GM12878 (cell line): ENCODE data around the gene MEIS2.

Experiments
- ATF7 ChIP-seq: fragments of 450-650 bp; IDR thresholded peaks from 2 replicates; pipeline ENCODE4 v1.6.1; 2016; ENCODE audit warnings: low read depth, mild to moderate bottlenecking
- BHLHE40 ChIP-seq, 2 experiments: fragments of 450-650 bp in 1 of 2; IDR thresholded peaks; 2 replicates each; pipeline ENCODE4 v1.6.1; 2011 to 2017; ENCODE audit warnings: low read depth in 2 of 2, borderline replicate concordance in 1 of 2, improper control_type of control experiment in 1 of 2, low read length in 1 of 2, mild to moderate bottlenecking in 1 of 2
- EZH2 ChIP-seq: IDR thresholded peaks from 2 replicates; pipeline ENCODE4 v1.6.1; 2012; ENCODE audit warnings: low read depth, mild to moderate bottlenecking, control low read depth, inconsistent platforms, low read length, borderline replicate concordance; ENCODE audit not compliant: control insufficient read depth
- FOXM1 ChIP-seq: IDR thresholded peaks from 2 replicates; pipeline ENCODE4 v1.6.1; 2012; ENCODE audit warnings: low read depth, mild to moderate bottlenecking, inconsistent platforms, low read length, moderate library complexity
- HCFC1 ChIP-seq: fragments of 150-350 bp; IDR thresholded peaks from 2 replicates; pipeline ENCODE4 v1.6.1; 2014; ENCODE audit warnings: low read length
- JUND ChIP-seq: IDR thresholded peaks from 2 replicates; pipeline ENCODE4 v1.6.1; 2012; ENCODE audit warnings: low read depth, mild to moderate bottlenecking, low read length, improper control_type of control experiment, moderate library complexity
- MXI1 ChIP-seq: fragments of 150-350 bp; IDR thresholded peaks from 2 replicates; pipeline ENCODE4 v1.6.1; 2011; ENCODE audit warnings: low read depth, mild to moderate bottlenecking, inconsistent platforms, low read length, improper control_type of control experiment
- PAX8 ChIP-seq: fragments of 450-650 bp; IDR thresholded peaks from 2 replicates; pipeline ENCODE4 v1.6.1; 2017; ENCODE audit warnings: mild to moderate bottlenecking, moderate library complexity
- POLR2A ChIP-seq: IDR thresholded peaks from 2 replicates; pipeline ENCODE4 v1.6.1; 2011; ENCODE audit warnings: low read depth, mild to moderate bottlenecking, low read length
- RB1 ChIP-seq: fragments of 450-650 bp; formaldehyde crosslinking; IDR thresholded peaks from 2 replicates; pipeline ENCODE4 v1.6.1; 2017; ENCODE audit warnings: mild to moderate bottlenecking, borderline replicate concordance
- RELA ChIP-seq: fragments of 450-650 bp; IDR thresholded peaks from 2 replicates; pipeline ENCODE4 v1.8.0; 2014; ENCODE audit warnings: borderline replicate concordance; ENCODE audit not compliant: partially characterized antibody
- TF ChIP-seq, protein P1 (sequence below): IDR thresholded peaks from 2 replicates; pipeline ENCODE4 v1.6.1; 2012; ENCODE audit warnings: low read depth, low read length, improper control_type of control experiment
- TF ChIP-seq, protein P2 (sequence below), 3 experiments: IDR thresholded peaks in 2 of 3; conservative IDR thresholded peaks in 1 of 3; 2 replicates each; pipeline ENCODE4 v1.5.1; 2011; ENCODE audit warnings: low read depth in 3 of 3, low read length in 3 of 3, mild to moderate bottlenecking in 3 of 3, control low read depth in 2 of 3, moderate library complexity in 2 of 3, inconsistent platforms in 1 of 3, mixed read lengths in 1 of 3; ENCODE audit not compliant: control insufficient read depth in 2 of 3, insufficient read depth in 1 of 3; ENCODE audit errors: extremely low read depth in 1 of 3

DNA sequence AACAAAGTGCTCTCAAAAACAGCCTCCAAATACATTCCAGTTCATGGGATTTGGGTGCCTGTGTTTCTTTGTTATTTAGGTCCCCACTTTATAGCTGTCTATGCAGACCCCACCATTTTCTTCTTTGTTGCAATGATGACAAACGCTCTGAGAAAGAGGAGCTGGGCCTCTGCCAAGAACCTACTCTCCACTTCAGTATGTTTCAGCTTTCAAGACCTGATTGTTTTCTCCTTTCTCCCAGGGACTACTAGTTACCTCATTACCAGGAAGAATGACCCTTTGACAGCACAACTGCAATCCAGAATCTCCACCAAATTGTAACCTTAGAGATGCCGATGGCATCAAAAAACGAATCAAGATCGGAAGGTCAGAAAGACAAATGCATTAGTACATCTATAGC is 236.8 kb downstream of the MEIS2 start:
- no peak for TF ChIP-seq JUND
- no peak for TF ChIP-seq POLR2A
- TF ChIP-seq HCFC1, result no peak
- TF ChIP-seq MXI1, result no peak
- no peak for TF ChIP-seq BHLHE40 (IDR thresholded peaks at IDR 0.05; ENCODE audit: borderline replicate concordance in 1 of 2, low read depth in 2 of 2, low read length in 1 of 2)
- no peak for TF ChIP-seq EZH2
- TF ChIP-seq ATF7, result no peak
- TF ChIP-seq PAX8, result no peak
- TF ChIP-seq, protein P1, sequence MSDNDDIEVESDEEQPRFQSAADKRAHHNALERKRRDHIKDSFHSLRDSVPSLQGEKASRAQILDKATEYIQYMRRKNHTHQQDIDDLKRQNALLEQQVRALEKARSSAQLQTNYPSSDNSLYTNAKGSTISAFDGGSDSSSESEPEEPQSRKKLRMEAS, result no peak
- TF ChIP-seq, protein P2, sequence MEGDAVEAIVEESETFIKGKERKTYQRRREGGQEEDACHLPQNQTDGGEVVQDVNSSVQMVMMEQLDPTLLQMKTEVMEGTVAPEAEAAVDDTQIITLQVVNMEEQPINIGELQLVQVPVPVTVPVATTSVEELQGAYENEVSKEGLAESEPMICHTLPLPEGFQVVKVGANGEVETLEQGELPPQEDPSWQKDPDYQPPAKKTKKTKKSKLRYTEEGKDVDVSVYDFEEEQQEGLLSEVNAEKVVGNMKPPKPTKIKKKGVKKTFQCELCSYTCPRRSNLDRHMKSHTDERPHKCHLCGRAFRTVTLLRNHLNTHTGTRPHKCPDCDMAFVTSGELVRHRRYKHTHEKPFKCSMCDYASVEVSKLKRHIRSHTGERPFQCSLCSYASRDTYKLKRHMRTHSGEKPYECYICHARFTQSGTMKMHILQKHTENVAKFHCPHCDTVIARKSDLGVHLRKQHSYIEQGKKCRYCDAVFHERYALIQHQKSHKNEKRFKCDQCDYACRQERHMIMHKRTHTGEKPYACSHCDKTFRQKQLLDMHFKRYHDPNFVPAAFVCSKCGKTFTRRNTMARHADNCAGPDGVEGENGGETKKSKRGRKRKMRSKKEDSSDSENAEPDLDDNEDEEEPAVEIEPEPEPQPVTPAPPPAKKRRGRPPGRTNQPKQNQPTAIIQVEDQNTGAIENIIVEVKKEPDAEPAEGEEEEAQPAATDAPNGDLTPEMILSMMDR (IDR thresholded peaks at IDR 0.05 in 2 of 3, conservative IDR thresholded peaks at IDR 0.05 in 1 of 3; ENCODE audit: control insufficient read depth in 2 of 3, extremely low read depth in 1 of 3, insufficient read depth in 1 of 3, low read depth in 3 of 3, low read length in 3 of 3), result no peak
- TF ChIP-seq RELA, result no peak
- no peak for TF ChIP-seq FOXM1
- TF ChIP-seq RB1, result no peak
